22Rv1 (cell line): ENCODE results near the gene COL18A1.

Experiments used
- CTCF ChIP-seq: fragments of 450-650 bp; IDR thresholded peaks from 2 replicates; pipeline ENCODE4 v1.5.1; 2017; ENCODE audit warnings: mild to moderate bottlenecking
- ZFX ChIP-seq: fragments of 450-650 bp; IDR thresholded peaks from 2 replicates; pipeline ENCODE4 v1.6.1; 2017; ENCODE audit warnings: antibody characterized with exemption, borderline replicate concordance

GRCh38 chr21:45475797-45476570, 71.0 kb downstream of the COL18A1 start:
- TF ChIP-seq CTCF (no peak), ZFX (no peak)
